Endothelial cell of umbilical vein (primary cell): Measurements from ENCODE around the gene ADTRP. TPM values are rescaled to one million over a fixed set of nuclear protein-coding genes. Genes with fewer than 3 reads are reported as not detected.

Experiments
- BruUV-seq: library from RNA; stranded (reverse); fragments of 400-500 nt; replicated peaks from 2 replicates; lab custom pipeline; 2021; lab: Mats Ljungman, UMichigan
- CTCF ChIA-PET: fragments of 300-600, 350-600 bp; sonication (Branson Sonifier 250); formaldehyde crosslinking; loops from one replicate; lab custom pipeline; 2021; ENCODE audit warnings: antibody characterized with exemption, inconsistent platforms; lab: Charles Lee
- POLR2A ChIA-PET: fragments of 300-600, 350-600 bp; sonication (Branson Sonifier 250); formaldehyde crosslinking; loops from one replicate; lab custom pipeline; 2021; ENCODE audit warnings: antibody characterized with exemption, inconsistent platforms; lab: Charles Lee
- DNase-seq: peaks from one replicate; pipeline ENCODE4 v3.0.0-alpha.2; 2011; ENCODE audit warnings: low read depth, low spot score
- FAIRE-seq: peaks from 2 replicates; lab custom pipeline; 2011; peaks lifted over from hg19 to GRCh38; lab: Jason Lieb, UNC
- H2AFZ ChIP-seq: 2 replicates; pipeline ENCODE4 v1.6.0; 2012; ENCODE audit warnings: low read depth, low read length, control low read depth, inconsistent platforms
- H3K27ac ChIP-seq: 2 replicates; pipeline ENCODE4 v1.5.1; 2011; ENCODE audit warnings: low read depth, mild to moderate bottlenecking, control low read depth, low read length, moderate library complexity; ENCODE audit not compliant: insufficient read depth
- H3K27me3 ChIP-seq, 2 experiments: 2 replicates each; pipeline versions ENCODE4 v1.6.0 to v1.6.1; 2011; ENCODE audit warnings: low read length in 2 of 2, mixed read lengths in 1 of 2; ENCODE audit not compliant: control insufficient read depth in 2 of 2, insufficient read depth in 2 of 2
- H3K36me3 ChIP-seq, 2 experiments: 2 replicates in 1 of 2; 3 replicates in 1 of 2; pipeline ENCODE4 v1.5.1; 2011; ENCODE audit warnings: low read length in 2 of 2, mild to moderate bottlenecking in 1 of 2, moderate library complexity in 1 of 2; ENCODE audit not compliant: control insufficient read depth in 2 of 2, insufficient read depth in 2 of 2; ENCODE audit errors: extremely low read depth in 1 of 2
- H3K4me1 ChIP-seq: 3 replicates; pipeline ENCODE4 v1.5.1; 2011; ENCODE audit warnings: mild to moderate bottlenecking, low read length; ENCODE audit not compliant: control insufficient read depth, insufficient read depth; ENCODE audit errors: extremely low read depth
- H3K4me2 ChIP-seq: 2 replicates; pipeline ENCODE4 v1.6.1; 2011; ENCODE audit warnings: low read length, control low read depth, mixed read lengths; ENCODE audit not compliant: insufficient read depth
- H3K4me3 ChIP-seq, 3 experiments: fragments of 200-600 bp in 1 of 3; sonication (generic), shearing (Covaris generic) in 1 of 3; replicated peaks in 1 of 3; 2 replicates each; pipeline ENCODE4 v1.5.1; 2011 to 2016; ENCODE audit warnings: control low read depth in 3 of 3, low read length in 3 of 3, mild to moderate bottlenecking in 2 of 3, inconsistent platforms in 1 of 3, low read depth in 1 of 3, moderate library complexity in 1 of 3; ENCODE audit not compliant: insufficient read depth in 1 of 3
- H3K79me2 ChIP-seq: 2 replicates; pipeline ENCODE4 v1.6.0; 2012; ENCODE audit warnings: low read length, inconsistent platforms; ENCODE audit not compliant: control insufficient read depth, insufficient read depth
- H3K9ac ChIP-seq: replicated peaks from 2 replicates; pipeline ENCODE3; 2011; ENCODE audit warnings: low read length, control low read depth; ENCODE audit not compliant: insufficient read depth; ENCODE audit errors: extremely low read depth
- H3K9me1 ChIP-seq: replicated peaks from 3 replicates; pipeline ENCODE4 v1.6.0; 2011; ENCODE audit warnings: mild to moderate bottlenecking, low read length; ENCODE audit not compliant: control insufficient read depth, insufficient read depth; ENCODE audit errors: extremely low read depth
- H3K9me3 ChIP-seq: replicated peaks from 2 replicates; pipeline ENCODE4 v1.5.1; 2012; ENCODE audit warnings: low read length, inconsistent platforms; ENCODE audit not compliant: control insufficient read depth, insufficient read depth
- H4K20me1 ChIP-seq: replicated peaks from 2 replicates; pipeline ENCODE3; 2011; ENCODE audit warnings: mild to moderate bottlenecking, low read length; ENCODE audit not compliant: control insufficient read depth, insufficient read depth; ENCODE audit errors: extremely low read depth
- CTCF ChIP-seq, 2 donors: IDR thresholded peaks; 1 replicate in 1 of 2; 2 replicates in 1 of 2; pipeline ENCODE4 v1.5.1; 2011; ENCODE audit warnings: low read length in 2 of 2, mild to moderate bottlenecking in 2 of 2, moderate library complexity in 2 of 2, control low read depth in 1 of 2, inconsistent platforms in 1 of 2, low read depth in 1 of 2; ENCODE audit not compliant: insufficient read depth in 1 of 2; ENCODE audit errors: extremely low read depth in 1 of 2
- EZH2 ChIP-seq: IDR thresholded peaks from 2 replicates; pipeline ENCODE4 v1.6.1; 2012; ENCODE audit warnings: borderline replicate concordance, low read depth, mild to moderate bottlenecking, moderate library complexity, low read length, inconsistent platforms; ENCODE audit not compliant: severe bottlenecking
- FOS ChIP-seq: IDR thresholded peaks from 2 replicates; pipeline ENCODE4 v1.6.1; 2011; ENCODE audit warnings: mild to moderate bottlenecking, low read length, moderate library complexity, borderline replicate concordance; ENCODE audit not compliant: insufficient read depth
- GATA2 ChIP-seq: IDR thresholded peaks from 2 replicates; pipeline ENCODE4 v1.7.0; 2011; ENCODE audit warnings: low read depth, mild to moderate bottlenecking, moderate library complexity, mixed read lengths, low read length; ENCODE audit not compliant: insufficient read length, insufficient read depth
- JUN ChIP-seq: IDR thresholded peaks from 2 replicates; pipeline ENCODE4 v1.6.1; 2011; ENCODE audit warnings: borderline replicate concordance, low read depth; ENCODE audit not compliant: insufficient read length, insufficient read depth
- MAX ChIP-seq: IDR thresholded peaks from 2 replicates; pipeline ENCODE4 v1.6.1; 2011; ENCODE audit not compliant: insufficient read depth, insufficient read length
- MYC ChIP-seq: IDR thresholded peaks from one replicate; pipeline ENCODE4 v1.6.1; 2011; ENCODE audit warnings: mild to moderate bottlenecking, low read depth, low read length
- POLR2A ChIP-seq: IDR thresholded peaks from 2 replicates; pipeline ENCODE4 v1.6.1; 2012; ENCODE audit warnings: low read depth, mild to moderate bottlenecking, control low read depth, low read length
- POLR2AphosphoS5 ChIP-seq: IDR thresholded peaks from 2 replicates; pipeline ENCODE4 v1.6.1; 2012; ENCODE audit warnings: low read depth, mild to moderate bottlenecking, control low read depth, low read length, moderate library complexity; ENCODE audit not compliant: insufficient read depth
- dilution Hi-C: fragments of 300-500 bp; cut with MboI; formaldehyde crosslinking; loops from one replicate; pipeline ENCODE4 v1.15.0; 2019; ENCODE audit warnings: low sequenced_read_pairs; ENCODE audit not compliant: extremely low pct_ligation_motif_present
- intact Hi-C: fragments of 100-400 bp; cut with micrococcal nuclease; formaldehyde crosslinking; loops from one replicate; pipeline ENCODE4 v1.10.0; 2022
- polyA plus RNA-seq, 4 experiments: library from polyadenylated mRNA; depleted of rRNA in 3 of 4; stranded (reverse) in 3 of 4; unstranded in 1 of 4; fragments of >200 nt; gene quantifications; 2 replicates each; pipeline versions ENCODE4 v1.2.1 to v1.2.3, GENCODE V29; 2011 to 2012; ENCODE audit warnings: missing spikeins in 1 of 4
- total RNA-seq: library from RNA; stranded (reverse); gene quantifications from 2 replicates; pipeline ENCODE4 v1.2.3, GENCODE V29; 2021

The ADTRP gene
- total and polyA plus RNA-seq, 2 donors (not counting 3 experiments of a cell fraction or from before 2014, with no cell fraction given) = 3.3 to 4.4 TPM

DNA sequence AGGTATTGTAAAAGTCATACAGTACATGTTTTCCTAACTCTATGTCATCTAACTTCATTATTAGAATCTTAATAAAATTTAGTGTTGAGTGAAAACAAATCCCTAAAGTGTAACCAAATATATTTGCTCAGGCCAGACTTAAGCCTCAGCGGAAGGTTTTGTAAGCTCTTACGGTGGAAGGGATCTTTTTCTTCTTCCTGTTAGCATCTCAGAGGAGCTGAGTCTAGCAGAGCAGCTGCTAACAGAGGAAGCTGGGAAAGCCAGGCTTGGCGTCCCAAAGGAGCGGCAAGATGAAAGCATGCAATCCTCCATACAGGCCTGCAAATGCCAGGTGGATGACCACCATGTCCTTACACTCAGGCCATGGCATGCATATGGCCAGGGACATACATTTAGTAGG is 72.4 kb downstream of the ADTRP start:
- no peak overlapping the region for H3K9ac ChIP-seq
- BruUV-seq = no TSS peak
- no peak overlapping the region for H3K27ac ChIP-seq
- no peaks in the 10 kb centered on the region for H3K9me1 ChIP-seq
- no peak overlapping the region for H2AFZ ChIP-seq
- H3K4me3 ChIP-seq = no peak overlapping the region
- DNase-seq = no peak
- FAIRE-seq = no peak
- CTCF ChIA-PET = interaction anchor here (0.9 kb wide), 1 partner anchor 23 kb away, joined by 3 read pairs; no protein-coding TSS in a partner anchor
- H3K27me3 ChIP-seq = no peaks in the 10 kb centered on the region
- dilution Hi-C loops = no loop called here
- no peak overlapping the region for H3K4me2 ChIP-seq
- no peaks in the 10 kb centered on the region for H3K9me3 ChIP-seq
- intact Hi-C loops = no loop called here
- no peaks in the 10 kb centered on the region for H4K20me1 ChIP-seq
- H3K4me1 ChIP-seq = no peaks in the 10 kb centered on the region
- TF ChIP-seq CTCF (IDR thresholded peaks at IDR 0.05; ENCODE audit: extremely low read depth in 1 of 2, insufficient read depth in 1 of 2, low read depth in 1 of 2, low read length in 2 of 2) (no peak), GATA2 (no peak), POLR2A (no peak), MYC (no peak), MAX (no peak), EZH2 (no peak), FOS (no peak), POLR2AphosphoS5 (no peak), JUN (no peak)
- POLR2A ChIA-PET = no interaction called here
- no peaks in the 10 kb centered on the region for H3K36me3 ChIP-seq
- no peaks in the 10 kb centered on the region for H3K79me2 ChIP-seq
